Stimulated activated naive CD8-positive, alpha-beta T cell treated with anti-CD3 and anti-CD28 coated beads, Interleukin-15, amount 100 ng/mL, for 72 hours (primary cell): ENCODE results near the gene RAPSN.

Experiments used
- ATAC-seq: fragments of 150-1000 bp; cut with Tn5 transposase; 2 replicates; pipeline ENCODE4 v1.10.0; 2021; ENCODE audit warnings: mild to moderate bottlenecking, moderate library complexity
- DNase-seq, 2 donors: peaks; one replicate each; pipeline ENCODE4 v3.0.0; 2021 to 2022
- H3K27ac Mint-ChIP-seq, 2 donors: one replicate each; pipeline ENCODE4 v1.8.0; 2022; ENCODE audit warnings: mild to moderate bottlenecking in 2 of 2, mixed read lengths in 2 of 2, moderate library complexity in 2 of 2
- H3K27me3 Mint-ChIP-seq: one replicate; pipeline ENCODE4 v1.8.0; 2022; ENCODE audit warnings: mixed read lengths
- H3K4me1 Mint-ChIP-seq: one replicate; pipeline ENCODE4 v1.8.0; 2022; ENCODE audit warnings: mild to moderate bottlenecking, mixed read lengths
- H3K4me3 Mint-ChIP-seq, 2 donors: one replicate each; pipeline ENCODE4 v1.8.0; 2022; ENCODE audit warnings: mild to moderate bottlenecking in 2 of 2, mixed read lengths in 2 of 2, moderate library complexity in 1 of 2
- H3K9me3 Mint-ChIP-seq, 2 donors: one replicate each; pipeline ENCODE4 v1.8.0; 2022; ENCODE audit warnings: mixed read lengths in 2 of 2

RAPSN gene

GRCh38 chr11:47426062-47426956, 22.6 kb downstream of the RAPSN start, which contains the start of gene PSMC3:
Gene PSMC3 (minus strand): TSS chr11:47426439. CDS start chr11:47426279, 160 bp downstream.
- H3K27me3 Mint-ChIP-seq, result no peaks in the 10 kb centered on the region
- ATAC-seq, result peak; percentile 97
- peak within 1 kb of the TSS; percentile 100 for H3K27ac Mint-ChIP-seq
- H3K9me3 Mint-ChIP-seq, result no peaks in the 10 kb centered on the region
- H3K4me1 Mint-ChIP-seq, result peaks cover 40% of the 10 kb centered on the region
- DNase-seq, result peak; percentile 99
- H3K4me3 Mint-ChIP-seq, result peak within 1 kb of the TSS; percentile 97 to 100

GRCh38 chr11:47425611-47426010, 23.3 kb downstream of the RAPSN start:
- Mint-ChIP-seq H3K4me1 (peaks cover 40% of the 10 kb centered on the region), H3K4me3 (peak overlapping the region; percentile 97 to 100), H3K27ac (peak overlapping the region; percentile 100), H3K9me3 (no peaks in the 10 kb centered on the region), H3K27me3 (no peaks in the 10 kb centered on the region)
- no peak for DNase-seq
- no peak for ATAC-seq

GRCh38 chr11:47418454-47419259, 30.3 kb downstream of the RAPSN start:
- Mint-ChIP-seq H3K4me1 (peaks cover 25% of the 10 kb centered on the region), H3K27me3 (no peaks in the 10 kb centered on the region), H3K9me3 (no peaks in the 10 kb centered on the region), H3K27ac (peak overlapping the region; percentile 16 to 88), H3K4me3 (no peak overlapping the region)
- DNase-seq, result no peak
- ATAC-seq, result no peak

- Mint-ChIP-seq H3K27me3 (no peaks in the 10 kb centered on the region), H3K9me3 (no peaks in the 10 kb centered on the region), H3K4me3 (no peak overlapping the region), H3K4me1 (peaks cover 23% of the 10 kb centered on the region), H3K27ac (no peak overlapping the region)
- DNase-seq (no peak), ATAC-seq (no peak)
Observed at GRCh38 chr11:47417712-47418111, 31.2 kb downstream of the RAPSN start.

- peak overlapping the region in 1 of 2 donors; percentile 75 for H3K27ac Mint-ChIP-seq
- peak; percentile 4 for ATAC-seq
- no peak overlapping the region for H3K4me3 Mint-ChIP-seq
- no peaks in the 10 kb centered on the region for H3K9me3 Mint-ChIP-seq
- H3K4me1 Mint-ChIP-seq, result peaks cover 33% of the 10 kb centered on the region
- DNase-seq, result no peak
- no peaks in the 10 kb centered on the region for H3K27me3 Mint-ChIP-seq
Observed at GRCh38 chr11:47415949-47416472, 32.9 kb downstream of the RAPSN start.

GRCh38 chr11:47415091-47415854, 33.7 kb downstream of the RAPSN start:
- H3K27me3 Mint-ChIP-seq, result no peaks in the 10 kb centered on the region
- no peak overlapping the region for H3K4me3 Mint-ChIP-seq
- ATAC-seq (peak; percentile 11), DNase-seq (no peak)
- peak overlapping the region in 1 of 2 donors; percentile 75 for H3K27ac Mint-ChIP-seq
- no peaks in the 10 kb centered on the region for H3K9me3 Mint-ChIP-seq
- H3K4me1 Mint-ChIP-seq, result peaks cover 30% of the 10 kb centered on the region

- peak; percentile 26 for ATAC-seq
- Mint-ChIP-seq H3K4me1 (peaks cover 30% of the 10 kb centered on the region), H3K27ac (peak overlapping the region in 1 of 2 donors; percentile 75)
Observed at GRCh38 chr11:47414685-47415070, 34.3 kb downstream of the RAPSN start.

GRCh38 chr11:47413908-47414684, 34.8 kb downstream of the RAPSN start:
- DNase-seq (no peak), ATAC-seq (peak; percentile 26)
- H3K4me3 Mint-ChIP-seq, result no peak overlapping the region
- no peaks in the 10 kb centered on the region for H3K9me3 Mint-ChIP-seq
- peaks cover 35% of the 10 kb centered on the region for H3K4me1 Mint-ChIP-seq
- peak overlapping the region; percentile 22 to 83 for H3K27ac Mint-ChIP-seq
- H3K27me3 Mint-ChIP-seq, result no peaks in the 10 kb centered on the region

More at GRCh38 chr11:47414685-47415070, 34.3 kb downstream of the RAPSN start:
- no peaks in the 10 kb centered on the region for H3K27me3 Mint-ChIP-seq
- H3K9me3 Mint-ChIP-seq, result no peaks in the 10 kb centered on the region
- no peak overlapping the region for H3K4me3 Mint-ChIP-seq
- DNase-seq, result no peak

- Mint-ChIP-seq H3K4me1 (peaks cover 38% of the 10 kb centered on the region), H3K27me3 (no peaks in the 10 kb centered on the region), H3K9me3 (no peaks in the 10 kb centered on the region), H3K4me3 (no peak overlapping the region), H3K27ac (peak overlapping the region in 1 of 2 donors; percentile 22)
- DNase-seq (no peak), ATAC-seq (no peak)
Observed at GRCh38 chr11:47413351-47413750, 35.6 kb downstream of the RAPSN start.

- Mint-ChIP-seq H3K27me3 (no peaks in the 10 kb centered on the region), H3K4me3 (no peak overlapping the region), H3K9me3 (no peaks in the 10 kb centered on the region), H3K4me1 (peaks cover 38% of the 10 kb centered on the region), H3K27ac (no peak overlapping the region)
- peak; percentile 56 to 60 for DNase-seq
- no peak for ATAC-seq
Observed at GRCh38 chr11:47411884-47412746, 36.8 kb downstream of the RAPSN start.

GRCh38 chr11:47410370-47411264, 38.3 kb downstream of the RAPSN start:
- H3K27me3 Mint-ChIP-seq, result no peaks in the 10 kb centered on the region
- DNase-seq (no peak), ATAC-seq (no peak)
- H3K4me3 Mint-ChIP-seq, result no peak overlapping the region
- H3K9me3 Mint-ChIP-seq, result no peaks in the 10 kb centered on the region
- H3K4me1 Mint-ChIP-seq, result peaks cover 43% of the 10 kb centered on the region
- H3K27ac Mint-ChIP-seq, result no peak overlapping the region

- Mint-ChIP-seq H3K4me1 (peaks cover 43% of the 10 kb centered on the region), H3K27ac (peak overlapping the region; percentile 98), H3K27me3 (no peaks in the 10 kb centered on the region), H3K9me3 (no peaks in the 10 kb centered on the region), H3K4me3 (peak overlapping the region; percentile 98 to 99)
- DNase-seq (no peak), ATAC-seq (no peak)
Observed at GRCh38 chr11:47409440-47410369, 39.2 kb downstream of the RAPSN start.
